ENCODE measurements around the gene ASTL.

The ASTL gene

GRCh38 chr2:96113367-96113677 is 25.0 kb downstream of the ASTL start:
- H3K4me1 ChIP-seq (ENCODE audit: low read length), result 0 out of 2 replicates have a peak, but pooled peaks cover 4% of the 10 kb centered on the region
- H3F3A ChIP-seq (ENCODE audit: insufficient read depth, low read length), result no peaks in the 10 kb centered on the region
- peaks cover 23% of the 10 kb centered on the region for H3K27me3 ChIP-seq (replicated peaks; ENCODE audit: insufficient read depth, low read length)
- no peak overlapping the region for H3K4me3 ChIP-seq (ENCODE audit: low read length)
- H4K20me1 ChIP-seq (ENCODE audit: insufficient read depth, low read length), result no peaks in the 10 kb centered on the region
- no peak for DNase-seq
- H3K4me2 ChIP-seq (ENCODE audit: low read depth, low read length), result no peak overlapping the region
- H3K9me2 ChIP-seq (replicated peaks; ENCODE audit: insufficient read depth, low read length), result no peaks in the 10 kb centered on the region
- H3K36me3 ChIP-seq (replicated peaks; ENCODE audit: insufficient read depth, low read length), result no peaks in the 10 kb centered on the region
- no peak overlapping the region for H2AFZ ChIP-seq (ENCODE audit: low read length)
- TF ChIP-seq EZH2 (optimal IDR thresholded peaks at IDR 0.05; ENCODE audit: low read depth, low read length), result no peak
- no peak for TF ChIP-seq EZH2phosphoT487 (IDR thresholded peaks at IDR 0.05; ENCODE audit: low read length)
- TF ChIP-seq CTCF (IDR thresholded peaks at IDR 0.05; ENCODE audit: low read length), result peak; percentile 14; the same call in 1 of the 2 replicates
- H3K9ac ChIP-seq (ENCODE audit: low read length), result no peak overlapping the region
- H3K27ac ChIP-seq (ENCODE audit: low read length), result no peak overlapping the region
- no peaks in the 10 kb centered on the region for H3K9me3 ChIP-seq (replicated peaks; ENCODE audit: insufficient read depth, low read length)
- no peaks in the 10 kb centered on the region for H3K79me2 ChIP-seq (ENCODE audit: low read length)

- H3K4me2 ChIP-seq (ENCODE audit: low read depth, low read length), result no peak overlapping the region
- H3F3A ChIP-seq (ENCODE audit: insufficient read depth, low read length), result no peaks in the 10 kb centered on the region
- no peak for TF ChIP-seq EZH2phosphoT487 (IDR thresholded peaks at IDR 0.05; ENCODE audit: low read length)
- no peak for TF ChIP-seq CTCF (IDR thresholded peaks at IDR 0.05; ENCODE audit: low read length)
- no peak for TF ChIP-seq EZH2 (optimal IDR thresholded peaks at IDR 0.05; ENCODE audit: low read depth, low read length)
- no peaks in the 10 kb centered on the region for H4K20me1 ChIP-seq (ENCODE audit: insufficient read depth, low read length)
- no peaks in the 10 kb centered on the region for H3K36me3 ChIP-seq (replicated peaks; ENCODE audit: insufficient read depth, low read length)
- no peak overlapping the region for H3K27ac ChIP-seq (ENCODE audit: low read length)
- DNase-seq, result no peak
- H3K79me2 ChIP-seq (ENCODE audit: low read length), result no peaks in the 10 kb centered on the region
- H3K9me2 ChIP-seq (replicated peaks; ENCODE audit: insufficient read depth, low read length), result no peaks in the 10 kb centered on the region
- H3K4me3 ChIP-seq (ENCODE audit: low read length), result no peak overlapping the region
- H3K27me3 ChIP-seq (replicated peaks; ENCODE audit: insufficient read depth, low read length), result peaks cover 23% of the 10 kb centered on the region
- H3K4me1 ChIP-seq (ENCODE audit: low read length), result 0 out of 2 replicates have a peak, but pooled peaks cover 4% of the 10 kb centered on the region
- no peak overlapping the region for H2AFZ ChIP-seq (ENCODE audit: low read length)
- H3K9me3 ChIP-seq (replicated peaks; ENCODE audit: insufficient read depth, low read length), result no peaks in the 10 kb centered on the region
- no peak overlapping the region for H3K9ac ChIP-seq (ENCODE audit: low read length)
These were observed 25.6 kb downstream of the ASTL start for GRCh38 chr2:96112501-96113366.

- Histone ChIP-seq H3F3A (ENCODE audit: insufficient read depth, low read length) (no peaks in the 10 kb centered on the region), H3K9me2 (replicated peaks; ENCODE audit: insufficient read depth, low read length) (no peaks in the 10 kb centered on the region), H3K4me1 (ENCODE audit: low read length) (no peaks in the 10 kb centered on the region), H3K36me3 (replicated peaks; ENCODE audit: insufficient read depth, low read length) (no peaks in the 10 kb centered on the region), H3K4me2 (ENCODE audit: low read depth, low read length) (no peak overlapping the region), H4K20me1 (ENCODE audit: insufficient read depth, low read length) (no peaks in the 10 kb centered on the region), H3K27ac (ENCODE audit: low read length) (no peak overlapping the region), H2AFZ (ENCODE audit: low read length) (no peak overlapping the region), H3K27me3 (replicated peaks; ENCODE audit: insufficient read depth, low read length) (peaks cover 28% of the 10 kb centered on the region), H3K4me3 (ENCODE audit: low read length) (no peak overlapping the region), H3K9me3 (replicated peaks; ENCODE audit: insufficient read depth, low read length) (no peaks in the 10 kb centered on the region), H3K9ac (ENCODE audit: low read length) (no peak overlapping the region), H3K79me2 (ENCODE audit: low read length) (no peaks in the 10 kb centered on the region)
- no peak for TF ChIP-seq CTCF (IDR thresholded peaks at IDR 0.05; ENCODE audit: low read length)
- no peak for TF ChIP-seq EZH2phosphoT487 (IDR thresholded peaks at IDR 0.05; ENCODE audit: low read length)
- TF ChIP-seq EZH2 (optimal IDR thresholded peaks at IDR 0.05; ENCODE audit: low read depth, low read length), result no peak
- no peak for DNase-seq
These were observed 26.3 kb downstream of the ASTL start for GRCh38 chr2:96111823-96112500.
